ENCODE measurements around the gene ZBTB20. TPM values are rescaled to one million over a fixed set of nuclear protein-coding genes. Genes with fewer than 3 reads are reported as not detected.

ZBTB20 gene
- total RNA-seq, 1 donor from 2014 or later: 13.9 TPM

- no peak for DNase-seq (ENCODE audit: low read depth in 2 of 2)
Observed at GRCh38 chr3:114775395-114775794, 371.7 kb downstream of the ZBTB20 start.

- DNase-seq (ENCODE audit: low read depth in 2 of 2): no peak
Observed at GRCh38 chr3:114770874-114771273, 376.2 kb downstream of the ZBTB20 start.

- DNase-seq (ENCODE audit: low read depth in 2 of 2): no peak
Observed at GRCh38 chr3:114764056-114764492, 383.0 kb downstream of the ZBTB20 start.

- no peak for DNase-seq (ENCODE audit: low read depth in 2 of 2)
Observed at GRCh38 chr3:114762144-114762543, 384.9 kb downstream of the ZBTB20 start.

GRCh38 chr3:114760679-114761078 is 386.4 kb downstream of the ZBTB20 start:
- no peak for DNase-seq (ENCODE audit: low read depth in 2 of 2)

GRCh38 chr3:114758831-114759699 is 388.0 kb downstream of the ZBTB20 start:
- peak in 1 of 2 donors; percentile 41 for DNase-seq (ENCODE audit: low read depth in 2 of 2)

GRCh38 chr3:114756506-114757279 is 390.4 kb downstream of the ZBTB20 start:
- DNase-seq (ENCODE audit: low read depth in 2 of 2): no peak

GRCh38 chr3:114746502-114746901 is 400.6 kb downstream of the ZBTB20 start:
- peak; percentile 42 to 51 for DNase-seq (ENCODE audit: low read depth in 2 of 2)

- DNase-seq (ENCODE audit: low read depth in 2 of 2): peak in 1 of 2 donors; percentile 29
Observed at GRCh38 chr3:114745322-114746240, 401.5 kb downstream of the ZBTB20 start.

GRCh38 chr3:114743746-114744485 is 403.2 kb downstream of the ZBTB20 start:
- no peak for DNase-seq (ENCODE audit: low read depth in 2 of 2)

GRCh38 chr3:114741066-114741465 is 406.0 kb downstream of the ZBTB20 start:
- DNase-seq (ENCODE audit: low read depth in 2 of 2): peak in 1 of 2 donors; percentile 75

GRCh38 chr3:114739627-114740026 is 407.5 kb downstream of the ZBTB20 start:
- no peak for DNase-seq (ENCODE audit: low read depth in 2 of 2)

- DNase-seq (ENCODE audit: low read depth in 2 of 2): peak in 1 of 2 donors; percentile 5
Observed at GRCh38 chr3:114732353-114732752, 414.7 kb downstream of the ZBTB20 start.

- no peak for DNase-seq (ENCODE audit: low read depth in 2 of 2)
Observed at GRCh38 chr3:114730397-114730796, 416.7 kb downstream of the ZBTB20 start.

- no peak for DNase-seq (ENCODE audit: low read depth in 2 of 2)
Observed at GRCh38 chr3:114727373-114727772, 419.7 kb downstream of the ZBTB20 start.

- DNase-seq (ENCODE audit: low read depth in 2 of 2): no peak
Observed at GRCh38 chr3:114725966-114726365, 421.1 kb downstream of the ZBTB20 start.

GRCh38 chr3:114722530-114722929 is 424.6 kb downstream of the ZBTB20 start:
- DNase-seq (ENCODE audit: low read depth in 2 of 2): no peak

GRCh38 chr3:114721864-114722263 is 425.2 kb downstream of the ZBTB20 start:
- DNase-seq (ENCODE audit: low read depth in 2 of 2): no peak

GRCh38 chr3:114721209-114721608 is 425.9 kb downstream of the ZBTB20 start:
- no peak for DNase-seq (ENCODE audit: low read depth in 2 of 2)

GRCh38 chr3:114718898-114719210 is 428.2 kb downstream of the ZBTB20 start:
- no peak for DNase-seq (ENCODE audit: low read depth in 2 of 2)
